GM19193 (cell line): ENCODE measurements around the gene DGLUCY.

Source experiments
- POLR2A ChIP-seq: IDR thresholded peaks from 4 replicates; pipeline ENCODE4 v1.6.1; 2011; ENCODE audit not compliant: insufficient read depth, insufficient read length; ENCODE audit errors: extremely low read depth

Gene DGLUCY

GRCh38 chr14:91229743-91230200 lies 115.9 kb downstream of the DGLUCY start:
- peak; percentile 55 for TF ChIP-seq POLR2A

- TF ChIP-seq POLR2A = no peak
Measured at GRCh38 chr14:91230397-91231035, 116.6 kb downstream of the DGLUCY start.

- TF ChIP-seq POLR2A = no peak
Measured at GRCh38 chr14:91231446-91231845, 117.6 kb downstream of the DGLUCY start.

GRCh38 chr14:91232052-91232451 lies 118.2 kb downstream of the DGLUCY start:
- no peak for TF ChIP-seq POLR2A

GRCh38 chr14:91232603-91233002 lies 118.7 kb downstream of the DGLUCY start:
- no peak for TF ChIP-seq POLR2A

GRCh38 chr14:91233936-91234790 lies 120.3 kb downstream of the DGLUCY start:
- TF ChIP-seq POLR2A = no peak

GRCh38 chr14:91234791-91235114 lies 120.9 kb downstream of the DGLUCY start:
- no peak for TF ChIP-seq POLR2A

GRCh38 chr14:91235841-91236240 lies 122.0 kb downstream of the DGLUCY start:
- TF ChIP-seq POLR2A = no peak

GRCh38 chr14:91237219-91237618 lies 123.3 kb downstream of the DGLUCY start:
- no peak for TF ChIP-seq POLR2A

GRCh38 chr14:91238085-91238484 lies 124.2 kb downstream of the DGLUCY start:
- TF ChIP-seq POLR2A = no peak

- no peak for TF ChIP-seq POLR2A
Measured at GRCh38 chr14:91238661-91239060, 124.8 kb downstream of the DGLUCY start.

GRCh38 chr14:91241863-91242262 lies 128.0 kb downstream of the DGLUCY start:
- no peak for TF ChIP-seq POLR2A

- TF ChIP-seq POLR2A = no peak
Measured at GRCh38 chr14:91242635-91243034, 128.8 kb downstream of the DGLUCY start.

- no peak for TF ChIP-seq POLR2A
Measured at GRCh38 chr14:91243074-91243471, 129.2 kb downstream of the DGLUCY start.

GRCh38 chr14:91244501-91244901 lies 130.6 kb downstream of the DGLUCY start, which contains the start of gene GPR68:
Gene GPR68 (minus strand): TSS chr14:91244704. CDS start chr14:91235050, 9,654 bp downstream.
- no peak for TF ChIP-seq POLR2A

- no peak for TF ChIP-seq POLR2A
Measured at GRCh38 chr14:91245029-91245428, 131.2 kb downstream of the DGLUCY start.

- TF ChIP-seq POLR2A = no peak
Measured at GRCh38 chr14:91246051-91246852, 132.4 kb downstream of the DGLUCY start.
